ENCODE measurements around the gene FOXD1.

Gene FOXD1

GRCh38 chr5:73442231-73442811 is 6.3 kb downstream of the FOXD1 start:
- DNase-seq (ENCODE audit: low read depth) = no peak
- no peak overlapping the region for H3K4me3 ChIP-seq (ENCODE audit: low read depth, low read length)
- no peak for TF ChIP-seq CTCF (IDR thresholded peaks at IDR 0.05; ENCODE audit: low read depth, low read length, missing control alignments)
- in situ Hi-C loops (cut with HindIII; ENCODE audit: low sequenced_read_pairs) = loop anchor here (25.0 kb wide), 2 partner anchors 130 to 530 kb away; no protein-coding TSS in a partner anchor

GRCh38 chr5:73441378-73441777 is 7.2 kb downstream of the FOXD1 start:
- TF ChIP-seq CTCF (IDR thresholded peaks at IDR 0.05; ENCODE audit: low read depth, low read length, missing control alignments) = no peak
- H3K4me3 ChIP-seq (ENCODE audit: low read depth, low read length) = no peak overlapping the region
- in situ Hi-C loops (cut with HindIII; ENCODE audit: low sequenced_read_pairs) = loop anchor here (25.0 kb wide), 2 partner anchors 129 to 529 kb away; no protein-coding TSS in a partner anchor
- DNase-seq (ENCODE audit: low read depth) = no peak

- no peak for DNase-seq (ENCODE audit: low read depth)
- H3K4me3 ChIP-seq (ENCODE audit: low read depth, low read length) = no peak overlapping the region
- TF ChIP-seq CTCF (IDR thresholded peaks at IDR 0.05; ENCODE audit: low read depth, low read length, missing control alignments) = no peak
- in situ Hi-C loops (cut with HindIII; ENCODE audit: low sequenced_read_pairs) = loop anchor here (25.0 kb wide), 2 partner anchors 128 to 528 kb away; no protein-coding TSS in a partner anchor
Observed at GRCh38 chr5:73440262-73440661, 8.3 kb downstream of the FOXD1 start.

GRCh38 chr5:73438645-73439470 is 9.7 kb downstream of the FOXD1 start:
- in situ Hi-C loops (cut with HindIII; ENCODE audit: low sequenced_read_pairs) = loop anchor here (25.0 kb wide), 2 partner anchors 127 to 527 kb away; no protein-coding TSS in a partner anchor
- no peak for TF ChIP-seq CTCF (IDR thresholded peaks at IDR 0.05; ENCODE audit: low read depth, low read length, missing control alignments)
- no peak overlapping the region for H3K4me3 ChIP-seq (ENCODE audit: low read depth, low read length)
- no peak for DNase-seq (ENCODE audit: low read depth)

GRCh38 chr5:73437777-73438644 is 10.6 kb downstream of the FOXD1 start:
- in situ Hi-C loops (cut with HindIII; ENCODE audit: low sequenced_read_pairs) = loop anchor here (25.0 kb wide), 2 partner anchors 126 to 526 kb away; no protein-coding TSS in a partner anchor
- DNase-seq (ENCODE audit: low read depth) = no peak
- TF ChIP-seq CTCF (IDR thresholded peaks at IDR 0.05; ENCODE audit: low read depth, low read length, missing control alignments) = no peak
- H3K4me3 ChIP-seq (ENCODE audit: low read depth, low read length) = peak overlapping the region; percentile 19
